H4 (cell line): ENCODE measurements around the gene PHKB. TPM values are rescaled to one million over a fixed set of nuclear protein-coding genes. Genes with fewer than 3 reads are reported as not detected.

ENCODE experiments used
- DNase-seq: peaks from one replicate; pipeline ENCODE4 v3.0.0-alpha.2; 2015; ENCODE audit warnings: low spot score
- total RNA-seq: library from RNA; depleted of rRNA; stranded (reverse); fragments of >200 nt; shearing (Covaris generic); gene quantifications from 2 replicates; pipeline ENCODE4 v1.2.3, GENCODE V29; 2014

Gene PHKB
- total RNA-seq, 1 experiment from 2014 or later = 46.4 TPM

DNA sequence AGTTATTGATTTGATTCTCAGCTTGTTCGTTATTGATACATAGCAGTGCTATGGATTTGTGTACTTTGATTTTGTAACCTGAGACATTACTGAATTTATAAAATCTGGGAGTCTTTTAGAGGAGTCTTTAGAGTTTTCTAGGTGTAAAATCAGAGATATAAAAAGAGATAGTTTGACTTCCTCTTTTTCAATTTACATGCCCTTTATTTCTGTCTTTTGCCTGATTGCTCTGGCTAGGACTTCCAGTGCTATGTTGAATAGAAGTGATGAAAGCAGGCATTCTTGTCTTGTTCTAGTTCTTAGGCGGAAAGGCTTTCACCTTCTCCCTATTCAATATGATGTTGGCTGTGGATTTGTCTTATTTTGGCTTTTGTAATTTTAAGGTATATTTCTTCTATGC is 106.2 kb downstream of the PHKB start:
- no peak for DNase-seq

DNA sequence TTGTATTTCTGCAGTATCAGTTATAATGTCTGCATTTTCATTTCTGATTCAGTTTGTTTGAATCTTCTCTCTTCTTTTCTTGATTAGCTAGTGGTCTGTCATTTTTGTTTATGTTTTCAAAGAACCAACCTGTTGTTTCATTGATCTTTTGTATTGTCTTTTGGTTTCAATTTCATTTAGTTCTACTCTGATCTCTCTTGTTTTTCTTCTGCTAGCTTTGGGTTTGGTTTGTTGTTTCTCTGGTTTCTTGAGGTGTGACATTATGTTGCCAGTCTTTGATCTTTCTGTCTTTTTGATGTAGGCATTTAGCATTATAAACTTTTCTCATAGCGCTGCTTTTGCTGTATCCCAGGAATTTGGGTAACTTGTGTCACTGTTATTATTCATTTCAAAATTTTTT is 107.2 kb downstream of the PHKB start:
- no peak for DNase-seq

DNA sequence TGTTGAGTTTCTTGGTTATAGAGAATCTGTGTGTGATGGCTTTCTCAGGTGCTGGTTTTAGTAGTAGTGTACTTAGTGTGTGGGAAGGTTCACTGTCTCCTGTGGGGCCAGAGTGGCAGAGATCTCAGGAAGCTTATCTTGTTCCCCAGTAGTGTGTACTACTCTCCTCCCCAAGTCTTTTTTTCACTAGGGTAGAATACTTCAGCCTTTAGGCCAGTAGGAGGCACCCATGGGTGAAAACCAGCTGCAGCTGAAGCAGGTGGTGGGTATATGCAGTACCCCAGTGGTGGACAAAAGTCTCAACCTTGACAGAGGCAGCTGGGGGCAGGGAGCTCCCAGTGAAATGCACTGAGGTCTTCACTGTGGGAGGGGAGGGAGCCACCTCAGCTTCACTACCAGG is 109.9 kb downstream of the PHKB start:
- no peak for DNase-seq

GRCh38 chr16:47571711-47572110 is 110.6 kb downstream of the PHKB start:
- no peak for DNase-seq

GRCh38 chr16:47574091-47575054 is 113.2 kb downstream of the PHKB start:
- peak; percentile 57 for DNase-seq

DNA sequence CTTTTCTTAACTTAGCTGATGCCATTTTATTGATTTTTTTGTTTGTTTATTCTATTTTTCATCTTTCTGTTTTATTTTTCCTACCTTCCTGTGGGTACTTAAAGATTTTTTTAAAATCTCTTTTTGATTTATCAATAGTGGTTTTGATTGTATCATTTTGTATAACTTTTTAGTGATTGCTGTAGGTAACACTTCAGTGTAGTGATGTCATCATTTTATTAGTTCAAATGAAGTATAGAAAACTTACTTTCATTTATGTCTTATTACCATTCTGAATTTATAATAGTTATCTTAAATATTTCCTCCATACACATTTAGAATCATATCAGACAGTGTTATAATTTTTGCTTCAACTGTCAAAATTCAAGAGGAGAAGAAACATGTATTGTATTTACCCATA is 115.9 kb downstream of the PHKB start:
- DNase-seq = no peak

GRCh38 chr16:47578033-47578432 is 116.9 kb downstream of the PHKB start:
- DNase-seq = no peak

DNA sequence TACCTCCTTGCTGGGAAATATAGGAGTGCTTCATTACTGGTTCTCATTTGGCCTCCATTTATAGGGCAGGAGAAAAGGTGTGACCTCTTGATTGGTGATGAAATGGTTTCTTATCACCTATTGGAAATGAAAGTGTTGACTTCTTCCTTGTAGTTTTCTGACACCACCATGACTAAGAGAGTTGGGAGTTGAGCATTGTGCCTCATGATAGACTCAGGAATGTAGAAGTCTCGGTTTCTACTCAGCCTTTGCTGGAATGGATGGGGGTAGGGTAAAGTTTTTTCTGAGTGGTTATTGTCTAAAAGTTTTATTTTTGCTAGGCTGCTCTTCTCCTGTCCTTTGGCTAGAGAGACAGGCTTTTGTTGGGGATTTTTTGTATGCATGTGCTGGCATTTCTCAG is 117.4 kb downstream of the PHKB start:
- DNase-seq = no peak

- no peak for DNase-seq
These were observed 120.0 kb downstream of the PHKB start for GRCh38 chr16:47581114-47581513.

DNA sequence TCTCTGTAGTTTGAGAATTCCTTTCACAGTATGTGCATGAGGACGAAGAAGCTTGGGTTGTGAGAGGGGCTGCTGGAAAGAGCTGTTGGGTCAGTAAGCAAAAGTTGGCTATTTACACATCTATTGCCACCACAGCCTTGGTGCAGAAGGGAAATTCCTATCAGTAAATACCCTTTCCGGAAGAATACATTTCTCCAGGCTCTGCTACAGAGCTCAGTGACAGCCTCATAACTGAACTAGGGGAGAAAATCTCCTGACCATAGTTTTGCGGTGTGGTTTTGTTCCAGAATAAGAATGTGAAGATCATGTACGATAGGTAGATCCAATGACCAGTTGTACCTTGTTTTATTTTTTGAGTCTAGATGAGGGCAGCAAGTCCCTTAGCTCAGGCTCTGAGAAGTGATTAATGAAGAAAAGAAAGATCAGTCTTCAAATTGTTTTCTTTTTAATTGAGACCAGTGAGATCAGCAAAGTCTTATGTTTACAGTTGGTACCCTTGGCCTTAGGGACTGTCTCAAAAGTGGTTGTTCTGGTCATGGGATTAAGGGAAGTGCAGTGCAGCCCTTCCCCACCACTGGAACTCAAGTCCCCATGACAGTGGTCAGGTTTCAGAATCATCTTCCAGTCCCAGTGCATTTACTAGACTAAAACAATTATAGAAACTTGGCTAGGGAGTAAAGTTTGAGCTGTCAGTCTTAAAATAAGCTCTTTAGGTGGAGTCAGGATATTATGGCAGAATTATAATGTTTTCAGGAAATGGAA is 123.5 kb downstream of the PHKB start:
- no peak for DNase-seq

DNA sequence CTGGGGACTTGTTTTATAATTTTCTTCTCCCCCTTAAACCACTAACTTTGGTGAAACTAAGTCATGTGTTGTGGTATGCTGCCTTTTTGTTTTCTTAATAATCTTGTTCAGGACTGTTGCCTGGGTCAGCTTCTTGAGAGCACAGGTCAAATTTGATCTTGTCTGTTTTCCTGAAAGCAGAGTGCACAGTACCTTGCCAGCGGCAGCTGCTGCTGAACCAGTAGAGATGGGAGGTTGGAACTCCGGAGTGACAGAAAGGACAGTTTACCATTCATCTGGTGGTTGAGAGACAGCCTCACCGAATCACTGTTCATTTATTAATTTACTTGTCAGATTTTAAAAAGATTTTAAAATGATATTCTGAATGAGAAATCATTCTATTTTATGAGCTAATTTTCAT is 125.0 kb downstream of the PHKB start:
- DNase-seq = no peak

GRCh38 chr16:47590472-47590871 is 129.3 kb downstream of the PHKB start:
- DNase-seq = no peak

- DNase-seq = no peak
These were observed 131.1 kb downstream of the PHKB start for GRCh38 chr16:47592232-47592631.

- no peak for DNase-seq
These were observed 138.4 kb downstream of the PHKB start for GRCh38 chr16:47599512-47599911.

GRCh38 chr16:47600376-47600775 is 139.2 kb downstream of the PHKB start:
- no peak for DNase-seq

DNA sequence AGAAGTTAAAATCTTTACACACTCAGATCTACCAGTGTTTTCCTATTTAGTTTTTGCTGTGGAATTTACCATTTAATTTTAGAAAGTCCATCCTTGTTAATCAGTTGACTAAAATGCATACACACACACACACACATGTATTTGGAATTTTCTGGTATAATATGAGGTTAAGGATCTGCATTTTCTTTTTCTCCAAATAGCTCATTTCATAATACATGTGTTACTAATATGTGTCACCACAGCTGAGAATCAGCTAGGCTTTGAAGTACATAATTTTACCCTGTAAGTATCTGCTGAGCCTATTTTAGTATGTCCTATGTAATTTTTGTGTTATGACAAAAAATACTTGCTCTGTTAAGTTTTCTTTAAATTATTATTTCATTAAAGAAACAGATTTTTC is 143.2 kb downstream of the PHKB start:
- DNase-seq = no peak

- no peak for DNase-seq
These were observed 149.9 kb downstream of the PHKB start for GRCh38 chr16:47611042-47611441.

GRCh38 chr16:47611848-47612493 is 150.8 kb downstream of the PHKB start:
- no peak for DNase-seq

DNA sequence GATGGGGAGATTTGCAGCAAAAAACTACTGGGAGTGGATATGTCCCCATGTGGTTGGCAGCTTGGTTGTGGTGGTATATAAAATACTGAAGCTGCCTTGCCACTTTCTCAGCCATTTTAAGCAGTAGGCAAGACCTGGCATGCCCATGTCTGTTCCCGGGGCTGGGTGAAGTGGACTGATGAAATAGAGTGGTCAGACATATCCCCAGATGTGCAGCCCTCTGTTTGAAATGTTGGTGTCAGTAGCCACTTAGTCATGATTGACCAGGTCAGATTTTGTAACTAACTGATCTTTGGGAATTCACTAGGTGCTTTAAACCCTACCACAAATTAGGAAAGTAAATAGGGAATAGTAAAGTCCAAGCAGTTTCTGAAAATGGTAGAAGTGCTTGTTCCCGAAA is 151.6 kb downstream of the PHKB start:
- no peak for DNase-seq

DNA sequence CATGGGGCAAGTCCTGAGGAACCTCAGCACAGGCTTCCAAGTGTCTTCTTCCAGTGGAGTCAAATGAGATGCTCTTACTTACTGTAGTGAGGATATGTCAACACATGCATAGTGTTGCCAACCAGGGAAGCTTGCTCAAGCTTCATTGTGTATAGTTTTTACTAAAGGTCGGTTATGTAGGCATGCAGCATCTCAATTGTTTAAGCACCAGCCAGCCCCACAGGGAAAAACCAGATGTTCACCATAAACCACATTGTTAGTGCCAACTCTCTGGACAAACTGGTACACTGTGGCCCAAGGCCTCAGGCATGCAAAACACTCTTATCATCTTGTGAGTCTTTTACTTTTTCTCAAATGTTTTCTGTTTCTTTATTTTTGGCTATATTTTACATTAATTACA is 152.1 kb downstream of the PHKB start:
- peak; percentile 10 for DNase-seq

DNA sequence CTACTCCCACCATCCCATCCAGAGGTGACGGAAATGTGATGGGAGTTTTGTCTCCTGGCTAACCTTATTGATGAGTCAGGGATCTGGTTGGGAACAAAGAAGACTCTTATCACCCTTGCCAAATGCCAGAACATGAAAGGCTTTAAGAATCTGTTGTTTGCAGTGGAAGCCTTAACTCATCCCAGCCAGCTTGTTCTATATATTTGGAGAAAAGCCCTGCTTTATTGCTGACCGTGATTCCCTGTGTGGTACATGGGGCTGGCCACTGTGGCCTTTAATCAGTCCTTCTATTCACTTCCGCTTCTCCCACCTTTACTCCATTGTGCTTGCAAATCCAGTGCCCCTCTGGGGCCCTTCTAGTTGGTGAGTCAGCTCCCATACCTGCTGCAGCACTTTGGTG is 156.6 kb downstream of the PHKB start:
- DNase-seq = no peak

DNA sequence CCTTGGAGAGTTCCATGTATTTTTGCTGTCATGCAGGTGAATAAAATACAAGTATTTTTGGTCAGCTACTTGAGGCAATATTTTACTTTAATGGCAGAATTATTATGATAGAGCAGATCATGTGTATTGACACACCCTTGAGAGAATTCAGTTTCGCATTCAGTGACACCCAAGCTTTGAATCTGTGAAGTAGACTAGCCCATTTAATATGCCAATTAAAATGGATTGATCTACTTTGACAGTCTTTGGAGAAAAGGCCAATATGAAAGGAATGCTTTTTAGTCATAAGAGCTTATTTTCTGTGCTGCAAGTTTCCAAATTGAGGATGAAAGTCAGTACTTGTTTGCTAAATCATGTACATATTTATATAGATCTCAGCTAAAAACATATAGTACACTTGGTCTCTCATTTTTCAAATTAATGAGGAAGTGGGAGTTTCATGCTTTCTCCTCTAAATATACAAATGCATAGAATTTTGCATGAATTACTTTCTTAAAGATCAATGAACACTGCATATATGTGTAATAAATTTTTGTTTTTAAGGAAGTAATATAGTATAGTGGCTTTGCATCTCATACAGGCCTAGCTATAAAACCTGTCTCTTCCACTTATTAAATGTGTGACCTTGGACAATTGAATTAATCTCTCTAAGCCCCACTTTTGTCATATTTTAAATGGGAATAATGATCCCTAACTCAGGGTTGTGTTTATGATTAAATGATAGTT is 161.5 kb downstream of the PHKB start:
- no peak for DNase-seq
